SK-N-DZ (cell line): ENCODE measurements around the gene HYCC1. TPM values are rescaled to one million over a fixed set of nuclear protein-coding genes. Genes with fewer than 3 reads are reported as not detected.
A peak's percentile ranks its signal among the peaks of the same experiment; 100 is the strongest.
"Not testable (repeated sequence)": the region's sequence is repeated elsewhere in the genome, so short reads cannot be mapped to it uniquely, and the experiment has no call there.

Source experiments
- DNase-seq: peaks from one replicate; pipeline ENCODE4 v3.0.0-alpha.2; 2015; ENCODE audit warnings: low spot score
- polyA plus RNA-seq, 2 experiments: library from polyadenylated mRNA; depleted of rRNA; stranded (reverse); fragments of >200 nt; gene quantifications; 2 replicates each; pipeline ENCODE4 v1.2.3, GENCODE V29; 2014

The HYCC1 gene
- 12.6 and 21.9 TPM in 2 replicates for polyA plus RNA-seq (2014; cell fraction: cytosol; rRNA removed)
- polyA plus RNA-seq (2014; cell fraction: nucleus; rRNA removed), result 17.8 and 19.9 TPM in 2 replicates

DNA sequence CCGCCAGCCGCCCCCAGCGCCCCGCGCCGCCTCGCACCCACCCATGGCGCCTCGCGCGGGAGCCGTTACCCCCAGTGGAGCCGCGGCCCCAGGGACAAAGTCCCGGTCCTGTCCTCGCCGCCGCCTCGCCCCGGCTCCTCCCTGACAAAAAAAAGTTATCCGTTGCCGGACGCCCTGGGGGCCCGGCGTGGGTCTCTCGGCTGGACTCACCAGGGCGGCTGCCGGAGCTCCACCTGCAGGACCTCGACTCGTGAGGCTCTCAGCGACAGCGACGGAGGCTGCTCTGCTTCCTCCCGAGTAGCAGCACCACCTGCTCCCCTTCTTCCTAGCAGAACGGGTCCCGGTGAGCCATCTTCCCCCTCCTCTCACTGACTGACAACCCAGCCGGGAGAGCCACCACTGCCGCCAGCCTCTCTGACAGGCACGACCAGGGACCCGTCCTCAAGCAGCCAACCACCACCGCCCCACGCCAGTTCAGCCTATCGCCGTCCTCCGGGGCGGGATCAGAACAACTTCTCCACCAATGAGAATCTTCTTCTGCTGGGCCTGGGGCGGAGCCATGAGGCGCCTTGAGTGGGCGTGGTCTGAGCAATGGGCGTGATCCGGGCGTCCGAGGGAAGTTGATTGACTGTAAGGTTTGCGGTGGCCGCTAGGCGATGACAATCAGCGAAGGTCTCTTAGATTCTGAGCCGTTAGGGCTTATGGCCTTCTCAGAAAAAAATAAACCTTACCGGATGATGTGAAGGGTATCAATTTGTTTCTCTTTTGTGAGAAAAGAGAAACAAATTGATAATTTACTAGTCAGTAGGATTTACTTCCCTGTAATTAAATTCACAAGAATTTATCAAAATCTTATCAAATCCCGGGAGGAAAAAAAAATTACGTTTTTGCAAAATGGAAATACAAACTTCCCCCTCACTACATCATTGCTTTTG is at the start of gene HYCC1:
Gene HYCC1 (minus strand): TSS at position 416 of the 935 bp plus-strand sequence. CDS start 23,019 bp downstream, outside the sequence.
- peak; percentile 99 for DNase-seq

DNA sequence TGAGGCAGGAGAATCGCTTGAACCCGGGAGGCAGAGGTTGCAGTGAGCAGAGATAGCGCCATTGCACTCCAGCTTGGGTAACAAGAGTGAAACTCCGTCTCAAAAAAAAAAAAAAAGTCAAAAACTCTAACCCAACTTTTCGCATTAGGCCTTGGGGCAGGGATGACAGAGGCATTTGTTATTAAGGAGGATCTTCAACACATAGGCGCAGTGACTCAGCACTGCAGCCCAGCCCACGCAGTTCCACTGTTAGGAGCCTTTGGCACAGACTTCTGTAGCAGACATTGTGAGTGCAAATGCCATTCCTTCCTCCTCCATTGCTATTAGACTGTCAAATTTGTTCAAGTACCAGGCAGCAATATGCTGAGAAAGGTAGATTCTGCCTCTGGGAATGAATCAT is 48.5 kb upstream of the HYCC1 start:
- DNase-seq, result no peak

DNA sequence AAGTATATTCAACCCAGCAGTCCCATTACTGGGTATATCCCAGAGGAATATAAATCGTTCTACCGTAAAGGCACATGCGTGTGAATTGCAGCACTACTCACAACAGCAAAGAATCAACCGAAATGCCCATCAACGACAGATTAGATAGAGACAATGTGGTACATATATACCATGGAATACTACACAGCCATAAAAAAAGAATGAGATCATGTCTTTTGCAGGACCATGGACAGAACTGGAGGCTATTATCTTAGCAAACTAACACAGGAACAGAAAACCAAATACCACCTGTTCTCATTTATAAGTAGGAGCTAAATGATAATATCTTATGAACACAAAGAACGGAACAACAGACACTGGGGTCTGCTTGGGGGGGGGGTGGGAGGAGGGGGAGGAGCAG is 47.4 kb upstream of the HYCC1 start:
- DNase-seq, result no peak

DNA sequence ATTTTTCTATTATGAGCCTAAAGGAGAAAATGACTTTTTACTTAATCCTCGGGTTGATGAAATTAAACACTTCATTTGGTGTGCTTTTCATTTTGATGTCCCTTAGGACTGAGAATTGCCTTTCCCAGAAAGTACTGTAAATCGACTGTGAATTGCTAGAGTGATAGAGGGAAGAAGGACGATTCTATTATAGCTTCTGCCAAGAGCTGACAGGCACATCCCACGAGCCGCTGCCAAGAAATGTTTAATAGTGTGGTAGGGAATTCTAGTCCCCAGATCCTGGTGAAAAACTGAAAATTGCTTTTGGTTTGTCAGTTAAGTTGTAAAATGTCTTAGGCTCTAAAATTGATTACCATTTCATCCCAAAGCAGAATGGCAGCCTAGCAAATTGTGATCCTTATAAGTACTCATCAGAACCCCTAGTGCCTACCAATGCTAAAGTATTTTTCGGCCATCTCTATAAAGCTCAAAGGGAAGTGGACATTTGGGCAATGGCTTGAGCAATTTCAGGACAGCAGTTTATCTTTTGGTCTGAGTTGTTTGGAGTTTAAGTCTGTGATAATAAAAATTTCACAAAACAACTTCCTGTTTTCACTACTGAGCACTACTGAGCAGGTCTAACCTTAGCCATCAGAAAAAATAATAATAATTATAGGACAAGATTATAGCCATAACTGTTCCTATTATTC is 44.6 kb upstream of the HYCC1 start:
- DNase-seq, result no peak

DNA sequence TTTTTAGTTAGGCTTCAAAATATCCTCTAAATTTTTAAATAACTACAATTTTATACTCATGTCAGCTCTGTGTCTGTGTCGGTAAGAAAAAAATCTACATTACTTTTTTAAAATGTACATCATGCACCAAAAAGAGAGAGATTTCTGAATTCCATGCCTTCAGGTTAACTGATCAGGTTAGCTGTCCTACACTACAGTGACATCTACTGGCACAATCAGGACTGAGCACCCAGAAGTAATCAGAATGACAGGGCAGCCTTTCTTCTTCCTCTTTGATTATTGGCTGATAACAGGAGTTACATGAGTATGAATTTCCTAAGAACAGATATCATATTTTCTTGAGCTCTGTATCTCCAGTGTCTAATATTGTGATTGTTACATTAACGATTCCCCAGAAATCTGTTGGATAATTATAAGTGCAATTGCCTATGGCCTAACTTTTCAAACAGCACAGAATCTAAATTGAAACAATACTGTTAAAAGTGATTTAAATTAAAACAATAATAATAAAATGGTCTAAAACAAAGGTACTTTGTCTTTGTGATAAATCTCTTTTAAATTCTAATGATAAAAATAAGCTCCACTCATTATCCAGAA is 41.8 kb upstream of the HYCC1 start:
- peak; percentile 62 for DNase-seq

DNA sequence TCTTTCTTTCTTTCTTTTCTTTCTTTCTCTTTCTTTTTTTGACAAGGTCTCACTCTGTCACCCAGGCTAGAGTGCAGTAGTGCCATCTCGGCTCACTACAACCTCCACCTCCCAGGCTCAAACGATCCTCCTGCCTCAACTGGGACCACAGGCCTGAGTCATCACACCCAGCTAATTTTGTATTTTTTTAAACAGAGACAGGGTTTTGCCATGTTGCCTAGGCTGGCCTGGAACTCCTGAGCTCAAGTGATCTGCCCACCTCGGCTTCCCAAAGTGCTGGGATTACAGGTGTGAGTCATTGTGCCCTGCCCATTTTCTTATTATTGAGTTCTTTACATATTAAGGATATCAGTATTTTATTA is 37.2 kb upstream of the HYCC1 start:
- not testable (repeated sequence) for DNase-seq

DNA sequence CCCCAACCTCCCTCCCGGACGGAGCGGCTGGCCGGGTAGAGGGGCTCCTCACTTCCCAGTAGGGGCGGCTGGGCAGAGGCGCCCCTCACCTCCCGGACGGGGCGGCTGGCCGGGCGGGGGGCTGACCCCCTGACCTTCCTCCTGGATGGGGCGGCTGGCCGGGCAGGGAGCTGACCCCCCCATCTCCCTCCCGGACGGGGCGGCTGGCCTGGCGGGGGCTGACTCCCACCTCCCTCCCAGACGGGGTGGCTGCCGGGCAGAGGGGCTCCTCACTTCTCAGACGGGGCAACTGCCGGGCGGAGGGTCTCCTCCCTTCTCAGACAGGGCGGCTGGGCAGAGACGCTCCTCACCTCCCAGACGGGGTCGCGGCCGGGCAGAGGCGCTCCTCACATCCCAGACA is 32.4 kb upstream of the HYCC1 start:
- DNase-seq, result not testable (repeated sequence)

DNA sequence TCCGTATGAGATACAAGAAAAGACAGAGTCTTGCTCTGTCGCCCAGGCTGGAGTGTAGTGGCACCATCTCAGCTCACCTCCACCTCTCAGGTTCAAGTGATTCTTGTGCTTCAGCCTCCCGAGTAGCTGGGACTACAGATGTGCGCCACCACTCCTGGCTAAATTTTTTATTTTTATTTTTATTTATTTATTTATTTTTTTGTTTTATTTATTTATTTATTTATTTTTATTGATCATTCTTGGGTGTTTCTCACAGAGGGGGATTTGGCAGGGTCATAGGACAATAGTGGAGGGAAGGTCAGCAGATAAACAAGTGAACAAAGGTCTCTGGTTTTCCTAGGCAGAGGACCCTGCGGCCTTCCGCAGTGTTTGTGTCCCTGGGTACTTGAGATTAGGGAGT is 31.2 kb upstream of the HYCC1 start:
- DNase-seq, result not testable (repeated sequence)

DNA sequence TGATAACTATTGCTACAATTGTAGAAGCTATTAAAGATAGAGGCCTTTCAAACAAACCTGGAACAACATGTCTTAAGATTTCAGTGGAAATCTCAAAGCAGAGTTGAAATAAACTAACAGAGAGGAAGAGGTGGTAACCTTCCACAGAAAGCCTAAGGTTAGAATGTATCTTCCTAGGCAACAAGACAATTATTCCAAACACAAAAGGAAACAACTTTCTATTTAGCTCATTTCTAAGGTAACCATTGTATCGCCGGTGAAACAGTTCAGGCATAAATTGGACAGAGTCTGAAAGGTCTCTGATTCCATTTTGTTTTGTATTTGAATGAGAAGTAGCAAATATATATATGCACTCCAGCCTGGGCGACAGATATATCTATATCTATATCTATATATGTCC is 30.7 kb upstream of the HYCC1 start:
- no peak for DNase-seq

DNA sequence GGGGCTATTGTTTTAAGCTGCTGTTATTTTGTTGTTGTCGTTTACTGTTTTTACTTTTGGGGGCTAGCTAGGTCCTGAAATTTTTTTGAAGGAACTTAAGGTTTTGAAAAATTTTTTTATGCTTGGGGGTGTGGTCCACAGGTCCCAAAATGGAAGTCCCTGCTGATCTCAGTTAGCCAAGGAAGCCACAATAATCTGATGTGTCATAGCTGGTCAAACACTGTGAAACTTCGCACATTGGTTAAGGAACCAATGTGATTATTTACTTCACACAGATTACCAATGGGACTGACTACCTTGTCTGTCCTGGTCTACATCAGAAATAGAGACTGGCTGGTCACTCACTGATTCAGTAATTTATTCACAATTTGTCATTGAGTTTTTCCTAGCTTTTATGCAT is 29.5 kb upstream of the HYCC1 start:
- DNase-seq, result no peak

DNA sequence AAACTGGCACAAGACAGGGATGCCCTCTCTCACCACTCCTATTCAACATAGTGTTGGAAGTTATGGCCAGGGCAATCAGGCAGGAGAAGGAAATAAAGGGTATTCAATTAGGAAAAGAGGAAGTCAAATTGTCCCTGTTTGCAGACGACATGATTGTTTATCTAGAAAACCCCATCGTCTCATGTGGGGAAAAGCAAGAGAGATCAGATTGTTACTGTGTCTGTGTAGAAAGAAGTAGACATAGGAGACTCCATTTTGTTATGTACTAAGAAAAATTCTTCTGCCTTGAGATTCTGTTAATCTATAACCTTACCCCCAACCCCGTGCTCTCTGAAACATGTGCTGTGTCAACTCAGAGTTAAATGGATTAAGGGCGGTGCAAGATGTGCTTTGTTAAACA is 25.7 kb upstream of the HYCC1 start:
- not testable (repeated sequence) for DNase-seq

DNA sequence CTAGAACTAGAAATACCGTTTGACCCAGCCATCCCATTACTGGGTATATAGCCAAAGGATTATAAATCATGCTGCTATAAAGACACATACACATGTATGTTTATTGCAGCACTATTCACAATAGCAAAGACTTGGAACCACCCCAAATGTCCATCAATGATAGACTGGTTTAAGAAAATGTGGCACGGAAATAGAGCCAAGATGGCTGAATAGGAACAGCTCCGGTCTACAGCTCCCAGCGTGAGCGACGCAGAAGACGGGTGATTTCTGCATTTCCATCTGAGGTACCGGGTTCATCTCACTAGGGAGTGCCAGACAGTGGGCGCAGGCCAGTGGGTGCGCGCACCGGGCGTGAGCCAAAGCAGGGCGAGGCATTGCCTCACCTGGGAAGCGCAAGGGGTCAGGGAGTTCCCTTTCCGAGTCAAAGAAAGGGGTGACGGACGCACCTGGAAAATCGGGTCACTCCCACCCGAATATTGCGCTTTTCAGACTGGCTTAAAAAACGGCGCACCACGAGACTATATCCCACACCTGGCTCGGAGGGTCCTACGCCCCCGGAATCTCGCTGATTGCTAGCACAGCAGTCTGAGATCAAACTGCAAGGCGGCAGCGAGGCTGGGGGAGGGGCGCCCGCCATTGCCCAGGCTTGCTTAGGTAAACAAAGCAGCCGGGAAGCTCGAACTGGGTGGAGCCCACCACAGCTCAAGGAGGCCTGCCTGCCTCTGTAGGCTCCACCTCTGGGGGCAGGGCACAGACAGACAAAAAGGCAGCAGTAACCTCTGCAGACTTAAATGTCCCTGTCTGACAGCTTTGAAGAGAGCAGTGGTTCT is 21.8 kb upstream of the HYCC1 start:
- DNase-seq, result not testable (repeated sequence)

DNA sequence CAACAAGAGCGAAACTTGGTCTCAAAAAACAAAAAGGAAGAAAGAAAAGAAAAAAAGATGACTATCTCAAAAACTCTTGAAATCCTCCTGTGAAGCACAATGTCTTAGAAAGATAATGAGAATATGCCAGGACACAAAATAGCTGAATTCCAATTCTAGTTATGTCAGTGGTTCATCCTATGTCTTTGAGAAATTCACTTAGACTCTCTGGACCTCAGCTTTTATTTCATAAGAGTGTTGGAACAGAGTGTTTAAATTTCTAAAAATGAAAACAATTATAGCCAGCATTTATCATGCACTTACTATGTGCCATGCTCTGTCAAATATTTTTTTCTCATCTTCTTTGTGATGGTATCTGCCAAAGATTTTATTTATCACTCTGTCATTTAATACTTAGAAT is 13.3 kb upstream of the HYCC1 start:
- no peak for DNase-seq

DNA sequence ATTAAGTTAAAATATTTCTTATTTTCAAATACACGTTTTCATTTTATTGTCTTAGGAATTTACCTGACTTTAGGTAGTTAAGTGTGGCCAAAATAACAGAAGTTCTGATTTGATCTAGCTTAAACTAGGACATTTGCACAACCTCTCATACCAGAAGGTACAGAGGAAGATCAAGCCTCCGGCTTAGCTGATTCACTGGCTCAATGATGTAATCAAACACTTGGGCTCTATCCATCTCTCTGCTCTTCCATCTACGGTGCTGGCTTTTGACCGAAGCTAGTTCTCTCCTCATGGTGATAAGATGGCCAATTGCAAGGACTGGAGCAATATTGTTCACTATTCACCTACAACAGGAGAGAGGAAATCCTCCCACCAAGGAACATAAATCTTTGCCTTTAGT is 12.2 kb upstream of the HYCC1 start:
- no peak for DNase-seq

DNA sequence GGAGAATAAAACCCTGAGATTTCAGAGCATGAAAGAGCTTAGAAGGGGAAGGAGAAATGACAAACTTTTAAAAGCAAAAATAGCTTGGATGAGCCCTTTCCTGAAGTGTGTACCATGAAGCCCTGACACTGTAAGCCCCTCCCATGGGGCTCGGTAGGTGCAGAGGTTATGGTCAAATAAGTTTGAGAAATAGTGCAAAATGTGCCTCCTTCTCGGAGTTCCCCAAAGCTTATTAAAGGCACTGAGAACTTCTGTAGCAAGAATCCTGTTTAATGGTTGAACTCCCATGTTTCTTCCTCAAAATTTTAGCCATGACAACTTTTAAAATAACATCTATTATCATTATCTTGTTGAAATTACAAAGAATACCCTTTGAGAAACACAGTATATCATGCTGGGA is 10.5 kb upstream of the HYCC1 start:
- DNase-seq, result no peak

DNA sequence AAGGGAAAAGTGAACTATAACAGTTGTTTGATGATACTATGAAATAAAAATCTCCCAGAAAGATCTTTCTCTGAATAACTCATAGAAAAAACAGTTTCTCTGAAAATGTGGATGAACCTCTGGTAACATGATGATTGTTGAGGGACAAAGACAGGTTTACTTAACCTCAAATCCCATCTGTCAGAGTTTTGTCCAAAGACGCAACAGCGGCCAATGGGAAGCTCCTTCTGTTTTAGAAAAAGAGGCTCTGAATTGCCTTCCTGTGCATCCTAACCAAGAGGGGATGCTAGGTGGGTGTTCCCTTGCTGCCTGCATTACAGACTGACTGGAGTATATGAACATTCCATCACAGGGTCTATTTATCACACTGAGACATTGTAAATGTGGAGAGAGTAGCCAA is 8.9 kb upstream of the HYCC1 start:
- DNase-seq, result no peak

DNA sequence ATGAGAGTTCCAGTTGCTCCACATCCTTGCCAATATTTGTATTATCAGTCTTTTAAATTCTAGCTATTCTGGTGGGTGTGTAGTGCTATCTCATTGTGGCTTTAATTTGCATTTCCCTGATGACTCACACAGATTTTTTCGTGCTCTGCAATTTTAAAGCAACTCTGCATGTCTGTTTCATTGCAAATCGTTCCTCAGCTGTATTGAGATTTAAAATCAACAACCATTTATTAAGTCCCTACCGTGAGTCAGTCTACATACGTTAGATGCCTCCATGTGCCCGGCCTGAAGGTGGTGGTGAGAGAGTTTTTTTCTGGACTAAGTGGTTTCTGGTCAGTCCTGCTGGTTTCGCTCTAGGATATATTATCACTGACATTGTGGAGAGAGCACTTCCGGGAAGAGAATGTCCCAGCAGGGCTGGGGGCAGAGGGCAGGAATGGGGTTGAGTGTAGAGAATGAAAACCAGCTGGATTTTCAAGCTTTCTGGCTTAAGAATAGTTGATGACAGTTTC is 8.4 kb upstream of the HYCC1 start:
- no peak for DNase-seq

DNA sequence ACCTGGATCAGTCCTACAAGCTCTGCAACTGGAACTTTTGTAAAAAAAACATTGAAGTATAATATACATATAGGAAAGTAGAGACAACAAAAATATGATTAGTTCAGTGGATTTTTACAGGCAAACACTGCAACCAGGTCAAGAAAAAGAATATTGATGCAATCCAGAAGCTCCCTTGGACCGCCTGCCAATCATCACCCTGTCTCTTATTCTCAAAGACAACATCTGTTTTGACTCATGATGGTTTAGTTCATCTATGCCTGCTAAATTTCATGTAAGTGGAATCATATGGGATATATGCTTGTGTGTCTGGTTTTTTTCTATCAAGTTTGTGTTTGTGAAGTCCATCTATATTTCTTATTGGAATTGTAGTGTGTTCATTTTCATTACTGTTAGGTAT is 7.7 kb upstream of the HYCC1 start:
- peak; percentile 50 for DNase-seq

DNA sequence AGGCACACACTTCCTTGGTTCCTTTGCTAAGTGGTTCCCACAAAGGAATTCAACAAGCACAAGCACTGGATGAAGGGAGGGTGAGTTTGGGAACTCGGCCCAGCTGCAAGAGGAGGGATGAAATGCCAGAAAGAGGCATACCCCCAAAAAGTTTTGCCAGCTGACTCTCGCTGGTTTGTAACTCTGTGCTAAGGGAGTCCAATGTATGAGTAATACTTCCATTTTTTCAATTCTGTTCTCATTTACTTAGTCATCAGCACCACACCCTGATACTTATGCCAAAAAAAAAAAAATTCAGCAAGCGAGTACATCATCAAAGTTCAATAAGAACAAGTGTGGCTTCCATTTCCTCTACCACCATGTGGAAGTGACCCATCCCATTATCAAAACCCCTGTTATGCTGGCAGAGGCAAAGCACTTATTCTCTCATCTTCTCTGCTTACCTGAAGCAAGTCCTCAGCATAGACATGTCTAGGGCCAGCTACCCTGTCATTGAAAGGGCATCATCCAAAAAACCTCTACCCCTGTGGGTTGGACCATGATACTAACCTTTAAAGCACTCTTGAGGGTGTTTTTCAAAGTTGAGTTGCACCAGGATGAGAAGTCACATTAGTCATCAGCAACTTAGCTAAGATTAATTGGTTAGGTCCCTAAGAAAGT is 6.9 kb upstream of the HYCC1 start:
- DNase-seq, result no peak

DNA sequence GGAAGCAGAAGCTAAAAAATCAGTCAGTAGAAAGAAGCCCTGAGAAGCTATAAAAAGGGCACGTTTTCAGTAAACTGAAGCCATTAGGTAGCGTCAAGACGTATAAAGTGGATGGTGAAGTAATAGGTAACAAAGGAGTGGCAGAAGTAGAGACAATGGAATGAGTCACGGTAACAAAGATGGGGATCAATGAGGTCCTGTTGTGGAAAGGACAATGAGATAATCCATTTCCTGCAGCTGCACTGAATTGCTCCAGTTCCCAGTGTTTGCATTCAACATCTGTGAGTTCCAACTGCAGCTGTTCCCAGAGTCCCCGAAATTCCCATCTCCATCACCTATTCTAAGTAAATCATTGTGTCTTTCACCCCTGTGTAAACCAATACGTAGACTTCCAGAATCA is 4.8 kb upstream of the HYCC1 start:
- DNase-seq, result no peak

DNA sequence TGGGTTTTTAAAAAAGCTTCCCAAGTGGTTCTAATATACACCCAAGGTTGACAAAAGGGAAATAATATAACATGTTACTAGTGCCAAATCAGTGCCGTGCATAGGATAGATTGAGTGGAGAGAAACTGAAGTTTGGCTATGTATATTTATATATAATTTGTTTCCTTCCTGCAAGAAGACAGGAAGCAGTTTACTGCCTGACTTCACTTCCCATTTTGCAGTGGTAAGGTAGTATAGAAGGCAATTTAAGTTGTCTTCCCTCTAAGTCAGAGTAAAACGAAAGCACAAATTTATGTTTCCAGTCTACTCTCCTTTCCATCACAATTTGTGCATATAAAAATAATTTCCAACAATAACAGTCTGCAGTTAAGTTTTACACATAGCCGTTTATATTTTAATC is 3.4 kb upstream of the HYCC1 start:
- no peak for DNase-seq
